Dermis microvascular lymphatic vessel endothelial cell (primary cell): ENCODE measurements around the gene RBM47. TPM values are rescaled to one million over a fixed set of nuclear protein-coding genes. Genes with fewer than 3 reads are reported as not detected.
"Not testable (repeated sequence)": the region's sequence is repeated elsewhere in the genome, so short reads cannot be mapped to it uniquely, and the experiment has no call there.

Source experiments
- DNase-seq, 2 donors: peaks; one replicate each; pipeline versions ENCODE4 v3.0.0 to v3.0.0-alpha.2; 2010; ENCODE audit warnings: low read depth in 2 of 2
- total RNA-seq: library from RNA; depleted of rRNA; stranded (reverse); fragments of >200 nt; gene quantifications from 2 replicates; pipeline ENCODE4 v1.2.1, GENCODE V29; 2014

RBM47 gene
- total RNA-seq, 1 donor from 2014 or later, result under 0.01 TPM

GRCh38 chr4:40564815-40565483, 64.7 kb downstream of the RBM47 start:
- no peak for DNase-seq

GRCh38 chr4:40564004-40564403, 65.7 kb downstream of the RBM47 start:
- DNase-seq, result no peak

- no peak for DNase-seq
These were observed 66.3 kb downstream of the RBM47 start for GRCh38 chr4:40563401-40563800.

GRCh38 chr4:40562681-40563080, 67.0 kb downstream of the RBM47 start:
- DNase-seq, result no peak

- no peak for DNase-seq
These were observed 67.5 kb downstream of the RBM47 start for GRCh38 chr4:40562208-40562607.

- DNase-seq, result not testable (repeated sequence)
These were observed 68.0 kb downstream of the RBM47 start for GRCh38 chr4:40561543-40562177.

GRCh38 chr4:40559585-40560465, 69.8 kb downstream of the RBM47 start:
- no peak for DNase-seq

- DNase-seq, result no peak
These were observed 71.9 kb downstream of the RBM47 start for GRCh38 chr4:40557736-40558135.

- no peak for DNase-seq
These were observed 74.3 kb downstream of the RBM47 start for GRCh38 chr4:40555176-40555900.

- DNase-seq, result not testable (repeated sequence)
These were observed 75.0 kb downstream of the RBM47 start for GRCh38 chr4:40554641-40555040.

- peak; percentile 5 to 50 for DNase-seq
These were observed 75.7 kb downstream of the RBM47 start for GRCh38 chr4:40553995-40554394.

GRCh38 chr4:40552536-40552935, 77.1 kb downstream of the RBM47 start:
- no peak for DNase-seq

- DNase-seq, result not testable (repeated sequence)
These were observed 78.0 kb downstream of the RBM47 start for GRCh38 chr4:40551568-40552136.

- DNase-seq, result peak; percentile 5 to 11
These were observed 78.7 kb downstream of the RBM47 start for GRCh38 chr4:40550948-40551462.

- no peak for DNase-seq
These were observed 79.5 kb downstream of the RBM47 start for GRCh38 chr4:40550196-40550595.

- no peak for DNase-seq
These were observed 81.4 kb downstream of the RBM47 start for GRCh38 chr4:40548256-40548655.

GRCh38 chr4:40547789-40548132, 81.9 kb downstream of the RBM47 start:
- DNase-seq, result no peak

GRCh38 chr4:40546969-40547788, 82.5 kb downstream of the RBM47 start:
- no peak for DNase-seq

- DNase-seq, result no peak
These were observed 83.2 kb downstream of the RBM47 start for GRCh38 chr4:40546506-40546905.

GRCh38 chr4:40545487-40545886, 84.2 kb downstream of the RBM47 start:
- DNase-seq, result not testable (repeated sequence)
